ENCODE measurements around the gene SCAANT1. TPM values are rescaled to one million over a fixed set of nuclear protein-coding genes. Genes with fewer than 3 reads are reported as not detected.

Gene SCAANT1
- total and polyA plus RNA-seq, 12 donors = 1.3 to 1.6 TPM; not detected in 10

GRCh38 chr3:63926309-63926708 lies 14.1 kb upstream of the SCAANT1 start:
- peaks cover 3 to 8% of the 10 kb centered on the region in 2 donors for H3K4me1 ChIP-seq (replicated peaks in 1 of 2)
- H3K4me3 ChIP-seq = no peak overlapping the region
- DNase-seq = no peak
- peaks cover 0 to 7% of the 10 kb centered on the region in 2 donors for H3K36me3 ChIP-seq (replicated peaks in 1 of 2)
- TF ChIP-seq CTCF (IDR thresholded peaks at IDR 0.05) (no peak), POLR2A (IDR thresholded peaks at IDR 0.05) (no peak)
- no peaks in the 10 kb centered on the region for H3K27me3 ChIP-seq
- no peak overlapping the region for H3K27ac ChIP-seq
- WGBS, 4 donors = 96 to 98% (median 98%) methylated on average over 4 of the region's 4 CpGs
- intact Hi-C loops (cut with DNase I) = no loop called here
- H3K9me3 ChIP-seq (replicated peaks in 1 of 3) = no peaks in the 10 kb centered on the region

- peaks cover 0 to 12% of the 10 kb centered on the region in 2 donors for H3K36me3 ChIP-seq (replicated peaks in 1 of 2)
- no peaks in the 10 kb centered on the region for H3K27me3 ChIP-seq
- WGBS, 4 donors = 40 to 51% (median 49%) methylated on average over 2 of the region's 2 CpGs
- no peak overlapping the region for H3K4me3 ChIP-seq
- no peak for DNase-seq
- intact Hi-C loops (cut with DNase I) = no loop called here
- peak overlapping the region in 1 of 5 donors; percentile 38 for H3K27ac ChIP-seq
- peaks cover 3 to 16% of the 10 kb centered on the region in 2 donors for H3K4me1 ChIP-seq (replicated peaks in 1 of 2)
- no peaks in the 10 kb centered on the region for H3K9me3 ChIP-seq (replicated peaks in 1 of 3)
- TF ChIP-seq CTCF (IDR thresholded peaks at IDR 0.05) = no peak
- no peak for TF ChIP-seq POLR2A (IDR thresholded peaks at IDR 0.05)
Measured at GRCh38 chr3:63922491-63923199, 10.5 kb upstream of the SCAANT1 start.

- H3K4me1 ChIP-seq (replicated peaks in 1 of 2) = peaks cover 3 to 16% of the 10 kb centered on the region in 2 donors
- TF ChIP-seq POLR2A (IDR thresholded peaks at IDR 0.05) (no peak), CTCF (IDR thresholded peaks at IDR 0.05) (no peak)
- intact Hi-C loops (cut with DNase I) = no loop called here
- no peaks in the 10 kb centered on the region for H3K27me3 ChIP-seq
- no peak overlapping the region for H3K4me3 ChIP-seq
- no peak overlapping the region for H3K27ac ChIP-seq
- peaks cover 0 to 12% of the 10 kb centered on the region in 2 donors for H3K36me3 ChIP-seq (replicated peaks in 1 of 2)
- 86 to 94% (median 90%) methylated on average over 6 of the region's 6 CpGs for WGBS, 4 donors
- DNase-seq = no peak
- H3K9me3 ChIP-seq (replicated peaks in 1 of 3) = no peaks in the 10 kb centered on the region
Measured at GRCh38 chr3:63921741-63922482, 9.7 kb upstream of the SCAANT1 start.

- TF ChIP-seq POLR2A (IDR thresholded peaks at IDR 0.05) (no peak), CTCF (IDR thresholded peaks at IDR 0.05) (no peak)
- H3K4me1 ChIP-seq (replicated peaks in 1 of 2) = peaks cover 3 to 16% of the 10 kb centered on the region in 2 donors
- intact Hi-C loops (cut with DNase I) = no loop called here
- no peaks in the 10 kb centered on the region for H3K27me3 ChIP-seq
- H3K27ac ChIP-seq = no peak overlapping the region
- no peak for DNase-seq
- no peak overlapping the region for H3K4me3 ChIP-seq
- 91 to 94% (median 94%) methylated on average over 5 of the region's 5 CpGs for WGBS, 4 donors
- peaks cover 0 to 21% of the 10 kb centered on the region in 2 donors for H3K36me3 ChIP-seq (replicated peaks in 1 of 2)
- no peaks in the 10 kb centered on the region for H3K9me3 ChIP-seq (replicated peaks in 1 of 3)
Measured at GRCh38 chr3:63920001-63920400, 7.8 kb upstream of the SCAANT1 start.
